HG02943 (cell line): Measurements from ENCODE around the gene SLX1A.
"Not testable (repeated sequence)": the region's sequence is repeated elsewhere in the genome, so short reads cannot be mapped to it uniquely, and the experiment has no call there.

Experiments used
- ATAC-seq: cut with Tn5 transposase; IDR thresholded peaks from one replicate; pipeline ENCODE4 v1.9.1; 2021; ENCODE audit warnings: mild to moderate bottlenecking, low read depth, moderate library complexity; ENCODE audit not compliant: unreplicated experiment

Gene SLX1A

GRCh38 chr16:30217082-30217481 lies 23.4 kb downstream of the SLX1A start:
- ATAC-seq = not testable (repeated sequence)
